Dermis blood vessel endothelial cell (primary cell): ENCODE data around the gene SNTN. TPM values are rescaled to one million over a fixed set of nuclear protein-coding genes. Genes with fewer than 3 reads are reported as not detected.

ENCODE experiments used
- DNase-seq: peaks from one replicate; pipeline ENCODE4 v3.0.0; 2010
- total RNA-seq: library from RNA; depleted of rRNA; stranded (reverse); fragments of >200 nt; gene quantifications from 2 replicates; pipeline ENCODE4 v1.2.3, GENCODE V29; 2014

SNTN gene
- total RNA-seq, 1 donor from 2014 or later: not detected

- DNase-seq: no peak
Measured at GRCh38 chr3:63679186-63679585, 26.7 kb downstream of the SNTN start.

- no peak for DNase-seq
Measured at GRCh38 chr3:63684081-63684480, 31.6 kb downstream of the SNTN start.

- no peak for DNase-seq
Measured at GRCh38 chr3:63685340-63685739, 32.9 kb downstream of the SNTN start.

- no peak for DNase-seq
Measured at GRCh38 chr3:63687278-63688225, 35.1 kb downstream of the SNTN start.

- no peak for DNase-seq
Measured at GRCh38 chr3:63689285-63689684, 36.8 kb downstream of the SNTN start.

- no peak for DNase-seq
Measured at GRCh38 chr3:63693351-63693750, 40.9 kb downstream of the SNTN start.

- no peak for DNase-seq
Measured at GRCh38 chr3:63705092-63705645, 52.7 kb downstream of the SNTN start.

- DNase-seq: no peak
Measured at GRCh38 chr3:63706321-63707085, 54.0 kb downstream of the SNTN start.

- no peak for DNase-seq
Measured at GRCh38 chr3:63707731-63708130, 55.3 kb downstream of the SNTN start.

GRCh38 chr3:63709576-63709975 lies 57.1 kb downstream of the SNTN start:
- no peak for DNase-seq

Other genes with a start within 250 kb of the SNTN start
- gene C3orf49, start 166.6 kb downstream of the SNTN start, total RNA-seq: not detected in 2 replicates
- 41.9 and 61.8 TPM in 2 replicates for gene THOC7, start 211.1 kb downstream of the SNTN start, total RNA-seq
- 9.0 and 13.6 TPM in 2 replicates for gene ATXN7, start 211.2 kb downstream of the SNTN start, total RNA-seq